Natural killer cell (primary cell): Measurements from ENCODE around the gene RALGPS1. TPM values are rescaled to one million over a fixed set of nuclear protein-coding genes. Genes with fewer than 3 reads are reported as not detected.

Experiments used
- ATAC-seq, 3 donors: fragments of 150-1000 bp in 2 of 3; fragments of 200-7000 bp in 1 of 3; cut with Tn5 transposase; 1 replicate in 1 of 3; 2 replicates in 2 of 3; pipeline ENCODE4 v1.10.0; 2021; ENCODE audit warnings: mild to moderate bottlenecking in 2 of 3, moderate library complexity in 2 of 3
- DNase-seq, 2 donors: peaks; one replicate each; pipeline versions ENCODE4 v3.0.0 to v3.0.0-alpha.2; 2013 to 2021; ENCODE audit warnings: mixed read lengths in 1 of 2
- H3K27ac ChIP-seq: one replicate; pipeline ENCODE4 v1.5.1; 2013; ENCODE audit warnings: mild to moderate bottlenecking, low read length
- H3K27me3 ChIP-seq: one replicate; pipeline ENCODE4 v1.6.1; 2013; ENCODE audit warnings: low read length; ENCODE audit not compliant: control insufficient read depth, insufficient read depth
- H3K36me3 ChIP-seq: one replicate; pipeline ENCODE4 v1.6.1; 2013; ENCODE audit warnings: low read length; ENCODE audit not compliant: control insufficient read depth, insufficient read depth
- H3K4me1 ChIP-seq: one replicate; pipeline ENCODE4 v1.6.1; 2013; ENCODE audit warnings: low read length; ENCODE audit not compliant: control insufficient read depth, insufficient read depth
- H3K4me3 ChIP-seq: one replicate; pipeline ENCODE4 v1.5.1; 2013; ENCODE audit warnings: low read length
- H3K9me3 ChIP-seq: one replicate; pipeline ENCODE4 v1.6.1; 2013; ENCODE audit warnings: low read length; ENCODE audit not compliant: control insufficient read depth, insufficient read depth
- H3K27ac Mint-ChIP-seq, 2 donors: one replicate each; pipeline ENCODE4 v1.8.0; 2022; ENCODE audit warnings: mild to moderate bottlenecking in 2 of 2, mixed read lengths in 2 of 2, moderate library complexity in 1 of 2
- H3K27me3 Mint-ChIP-seq, 2 donors: one replicate each; pipeline ENCODE4 v1.8.0; 2022; ENCODE audit warnings: low read depth in 2 of 2, mixed read lengths in 2 of 2
- H3K36me3 Mint-ChIP-seq: one replicate; pipeline ENCODE4 v1.8.0; 2022; ENCODE audit warnings: mixed read lengths
- H3K4me1 Mint-ChIP-seq, 2 donors: one replicate each; pipeline ENCODE4 v1.8.0; 2022; ENCODE audit warnings: mixed read lengths in 2 of 2
- H3K4me3 Mint-ChIP-seq: one replicate; pipeline ENCODE4 v1.8.0; 2022; ENCODE audit warnings: mild to moderate bottlenecking, moderate library complexity, mixed read lengths
- H3K9me3 Mint-ChIP-seq, 2 donors: one replicate each; pipeline ENCODE4 v1.8.0; 2022; ENCODE audit warnings: mixed read lengths in 2 of 2
- CTCF ChIP-seq: fragments of 200-600 bp; IDR thresholded peaks from one replicate; pipeline ENCODE4 v1.8.0; 2022; ENCODE audit warnings: antibody characterized with exemption
- WGBS: methylation state at CpG from one replicate; pipeline ENCODE4 v1.1.7; 2013; ENCODE audit warnings: missing lambda C conversion rate; ENCODE audit not compliant: insufficient coverage; 5-methylcytosine and 5-hydroxymethylcytosine counted together
- intact Hi-C: fragments of 100-400 bp; cut with micrococcal nuclease; formaldehyde crosslinking; loops from one replicate; pipeline ENCODE4 v1.14.2; 2022
- total RNA-seq, 4 donors: library from RNA; stranded (reverse); fragments of 120-200 nt in 1 of 4; gene quantifications; one replicate each; pipeline versions ENCODE4 v1.2.3 to v1.2.4, GENCODE V29; 2013 to 2022

RALGPS1 gene
- total RNA-seq, 3 donors from 2014 or later (not counting 1 experiment from before 2014, with no cell fraction given), result 11.9 to 21.2 (median 13.2) TPM

DNA sequence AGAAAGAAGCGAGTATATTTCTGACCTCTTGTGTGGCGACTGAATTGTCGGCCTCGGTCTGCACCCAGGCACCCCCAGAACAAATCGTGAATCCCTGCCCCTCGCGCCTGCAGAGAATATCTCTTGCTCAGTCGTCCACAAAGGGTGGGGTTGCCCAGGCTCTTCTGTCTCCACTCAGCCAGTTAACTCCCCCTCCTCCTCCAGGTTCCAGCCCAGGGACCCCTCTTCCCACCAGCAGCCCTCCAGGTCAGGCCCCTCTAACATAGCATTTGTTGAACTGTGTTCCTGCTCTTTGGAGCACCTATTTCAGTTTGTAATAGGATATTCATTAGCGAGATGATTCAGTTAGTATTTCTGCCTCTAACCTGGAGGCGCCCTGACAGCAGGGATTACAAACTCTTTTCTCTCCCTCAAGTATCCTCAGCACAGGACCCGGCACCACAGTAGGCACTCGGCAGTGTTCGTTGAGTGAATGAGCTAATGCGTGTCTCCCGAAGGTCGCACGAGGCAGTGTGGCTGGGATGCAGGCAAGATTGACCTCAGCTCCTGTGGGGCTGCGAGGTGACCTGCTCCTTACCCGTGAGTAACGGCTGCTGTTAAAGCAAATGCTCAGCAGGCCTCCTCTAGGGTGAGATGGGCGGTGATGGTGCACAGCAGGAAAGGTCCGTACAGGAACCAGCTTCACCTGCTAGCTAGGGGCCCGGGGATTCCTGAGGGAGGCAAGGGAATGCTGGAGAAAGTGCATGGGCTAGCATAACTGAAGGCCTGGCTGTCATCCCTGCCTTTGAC is 28.4 kb upstream of the RALGPS1 start:
- ATAC-seq (no peak), DNase-seq (no peak)
- H3K27me3 Mint-ChIP-seq, result no peaks in the 10 kb centered on the region
- H3K36me3 Mint-ChIP-seq, result no peaks in the 10 kb centered on the region
- 94% methylated on average over 22 of the region's 23 CpGs for WGBS
- H3K27me3 ChIP-seq, result no peaks in the 10 kb centered on the region
- no peak overlapping the region for H3K4me3 Mint-ChIP-seq
- H3K4me3 ChIP-seq, result no peak overlapping the region
- H3K4me1 ChIP-seq, result no peaks in the 10 kb centered on the region
- no peaks in the 10 kb centered on the region for H3K9me3 ChIP-seq
- H3K4me1 Mint-ChIP-seq, result peaks cover 5 to 7% of the 10 kb centered on the region in 2 donors
- TF ChIP-seq CTCF, result no peak
- no peak overlapping the region for H3K27ac Mint-ChIP-seq
- peaks cover 9% of the 10 kb centered on the region for H3K36me3 ChIP-seq
- no peaks in the 10 kb centered on the region for H3K9me3 Mint-ChIP-seq
- intact Hi-C loops, result no loop called here
- no peak overlapping the region for H3K27ac ChIP-seq

GRCh38 chr9:126886897-126887296 is 27.7 kb upstream of the RALGPS1 start:
- TF ChIP-seq CTCF, result no peak
- Mint-ChIP-seq H3K27me3 (no peaks in the 10 kb centered on the region), H3K36me3 (no peaks in the 10 kb centered on the region), H3K4me1 (peaks cover 4 to 5% of the 10 kb centered on the region in 2 donors), H3K4me3 (no peak overlapping the region), H3K27ac (no peak overlapping the region), H3K9me3 (no peaks in the 10 kb centered on the region)
- intact Hi-C loops, result no loop called here
- Histone ChIP-seq H3K9me3 (no peaks in the 10 kb centered on the region), H3K4me3 (no peak overlapping the region), H3K27ac (no peak overlapping the region), H3K36me3 (peaks cover 5% of the 10 kb centered on the region), H3K4me1 (no peaks in the 10 kb centered on the region), H3K27me3 (no peaks in the 10 kb centered on the region)
- WGBS, result 97% methylated on average over 10 of the region's 10 CpGs
- DNase-seq (no peak), ATAC-seq (no peak)

GRCh38 chr9:126891676-126892075 is 22.9 kb upstream of the RALGPS1 start:
- intact Hi-C loops, result no loop called here
- Mint-ChIP-seq H3K4me3 (no peak overlapping the region), H3K9me3 (no peaks in the 10 kb centered on the region)

More at GRCh38 chr9:126891676-126892075, 22.9 kb upstream of the RALGPS1 start:
- no peak for TF ChIP-seq CTCF
- ATAC-seq (no peak), DNase-seq (no peak)
- H3K36me3 Mint-ChIP-seq, result no peaks in the 10 kb centered on the region
- no peaks in the 10 kb centered on the region for H3K27me3 Mint-ChIP-seq
- Histone ChIP-seq H3K4me3 (no peak overlapping the region), H3K27ac (no peak overlapping the region), H3K4me1 (no peaks in the 10 kb centered on the region), H3K9me3 (no peaks in the 10 kb centered on the region), H3K36me3 (no peaks in the 10 kb centered on the region), H3K27me3 (no peaks in the 10 kb centered on the region)
- WGBS, result no CpG with 5 or more reads among the region's 3 CpGs
- peaks cover 0 to 5% of the 10 kb centered on the region in 2 donors for H3K4me1 Mint-ChIP-seq
- no peak overlapping the region for H3K27ac Mint-ChIP-seq
